GM23248 (cell line): ENCODE results near the gene SURF1.

Experiments
- EZH2 ChIP-seq: fragments of 200-600 bp; sonication (generic); IDR thresholded peaks from 2 replicates; pipeline ENCODE4 v1.6.1; 2018; ENCODE audit warnings: antibody characterized with exemption, mild to moderate bottlenecking; ENCODE audit not compliant: insufficient read depth, poor library complexity, severe bottlenecking
- EZH2phosphoT487 ChIP-seq: fragments of 200-600 bp; sonication (generic); IDR thresholded peaks from 2 replicates; pipeline ENCODE4 v1.6.1; 2018; ENCODE audit warnings: antibody characterized with exemption, moderate library complexity, mild to moderate bottlenecking, low read depth; ENCODE audit not compliant: insufficient read depth

- TF ChIP-seq EZH2phosphoT487 = no peak
- TF ChIP-seq EZH2 = no peak
Measured at GRCh38 chr9:133357656-133358055, 1.4 kb upstream of the SURF1 start.
